HUES64 (cell line): ENCODE results near the gene GRID1.

Source experiments
- H3K27ac ChIP-seq: 2 replicates; pipeline ENCODE4 v1.7.0; 2013; ENCODE audit warnings: low read depth, low read length, inconsistent platforms
- H3K27me3 ChIP-seq: 2 replicates; pipeline ENCODE4 v1.6.1; 2013; ENCODE audit warnings: mild to moderate bottlenecking, low read length; ENCODE audit not compliant: insufficient read depth
- H3K36me3 ChIP-seq: 2 replicates; pipeline ENCODE4 v1.6.1; 2013; ENCODE audit warnings: mild to moderate bottlenecking, low read length; ENCODE audit not compliant: insufficient read depth
- H3K4me1 ChIP-seq: 2 replicates; pipeline ENCODE4 v1.6.1; 2013; ENCODE audit warnings: mild to moderate bottlenecking, low read length, moderate library complexity; ENCODE audit not compliant: insufficient read depth
- H3K4me3 ChIP-seq: 2 replicates; pipeline ENCODE4 v1.5.1; 2013; ENCODE audit warnings: mild to moderate bottlenecking, low read length, moderate library complexity
- H3K9ac ChIP-seq: 2 replicates; pipeline ENCODE4 v1.6.1; 2013; ENCODE audit warnings: mild to moderate bottlenecking, low read depth, low read length
- H3K9me3 ChIP-seq: 2 replicates; pipeline ENCODE4 v1.6.1; 2013; ENCODE audit warnings: low read depth, low read length; ENCODE audit not compliant: insufficient read depth
- WGBS: fragments of 150-250, 120-280 bp; methylation state at CpG from one replicate; pipeline ENCODE4 v1.1.7; 2013; ENCODE audit warnings: missing lambda C conversion rate; 5-methylcytosine and 5-hydroxymethylcytosine counted together

The GRID1 gene

DNA sequence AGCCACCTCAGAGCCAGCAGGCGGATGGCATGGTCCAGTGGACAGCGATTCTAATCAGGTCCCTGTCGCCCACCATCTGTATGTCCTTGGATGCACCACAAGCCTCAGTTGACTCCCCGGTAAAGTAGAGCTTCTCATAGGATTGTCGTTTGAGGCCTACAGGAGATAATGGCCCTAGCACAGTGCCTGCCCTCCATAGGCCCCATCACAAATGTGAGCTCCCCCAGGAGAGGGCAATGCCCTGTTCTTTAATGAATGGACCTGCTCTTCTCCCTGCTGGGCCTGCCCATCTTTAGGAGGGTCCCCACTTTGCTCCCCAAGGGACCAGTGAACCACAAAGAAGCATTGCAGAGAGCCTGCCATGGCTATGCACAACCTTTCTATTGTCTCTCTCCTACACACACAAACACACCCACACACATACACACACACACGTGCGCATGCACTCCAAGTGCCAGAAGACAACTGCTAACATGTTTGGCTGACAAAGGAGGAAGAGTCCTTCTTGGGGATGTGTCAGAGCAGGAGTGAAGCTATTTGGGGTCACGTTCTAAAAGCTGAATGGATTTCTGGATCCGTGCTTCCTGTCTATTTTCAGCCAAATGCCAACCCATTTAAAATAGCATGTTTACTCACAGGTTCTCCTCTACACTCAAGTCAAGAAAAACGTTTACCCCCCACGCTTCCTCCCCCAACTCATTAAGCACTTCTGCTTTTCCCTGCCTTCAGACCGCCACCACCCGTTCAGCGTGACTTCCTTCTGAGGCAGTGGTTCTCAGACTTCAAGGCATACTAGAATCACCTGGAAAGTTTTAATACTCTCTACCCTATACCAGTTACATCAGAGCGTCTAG, 196.1 kb downstream of the GRID1 start:
- Histone ChIP-seq H3K36me3 (no peaks in the 10 kb centered on the region), H3K27ac (no peak overlapping the region), H3K9ac (no peak overlapping the region), H3K4me3 (no peak overlapping the region), H3K9me3 (no peaks in the 10 kb centered on the region), H3K27me3 (no peaks in the 10 kb centered on the region), H3K4me1 (no peaks in the 10 kb centered on the region)
- WGBS = 91% methylated on average over 15 of the region's 15 CpGs

DNA sequence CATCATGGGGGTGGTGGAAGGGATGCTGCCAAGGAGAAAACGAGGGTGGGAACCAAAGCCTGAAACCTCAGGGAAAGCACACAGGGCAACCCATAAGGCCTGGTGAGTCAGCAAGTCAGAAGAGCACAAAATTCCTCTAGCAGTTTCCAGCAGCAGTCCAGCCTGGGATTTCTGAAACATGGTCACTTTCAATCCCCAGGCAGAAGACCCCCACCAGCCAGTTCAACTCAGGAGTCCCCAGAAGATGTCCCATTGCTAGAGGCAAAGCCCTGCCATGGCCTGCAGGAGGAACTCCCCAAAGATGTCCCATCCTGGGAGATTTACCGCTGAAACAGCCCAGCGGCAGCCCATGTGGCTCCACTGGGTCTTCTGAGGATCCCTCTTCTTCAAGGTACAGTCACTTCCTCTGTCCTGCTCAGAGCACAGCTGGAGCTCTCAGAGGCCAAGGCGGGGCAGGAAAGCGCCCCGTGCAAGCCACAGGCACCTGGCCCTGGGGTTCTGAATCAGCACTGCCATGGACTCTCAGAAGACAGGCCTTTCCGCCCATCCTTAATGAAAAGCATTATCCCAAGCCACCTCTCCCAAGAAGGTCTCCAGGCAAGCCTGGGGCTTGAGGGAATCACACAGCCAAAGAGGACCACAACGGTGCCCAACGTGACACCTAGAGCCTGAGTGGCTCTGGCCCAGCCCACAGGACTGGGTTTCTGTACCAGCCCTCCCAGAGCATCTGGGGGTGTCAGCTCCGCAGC, 196.9 kb downstream of the GRID1 start:
- H3K27ac ChIP-seq = no peak overlapping the region
- H3K4me1 ChIP-seq = no peaks in the 10 kb centered on the region
- no peak overlapping the region for H3K9ac ChIP-seq
- no peak overlapping the region for H3K4me3 ChIP-seq
- no peaks in the 10 kb centered on the region for H3K9me3 ChIP-seq
- no peaks in the 10 kb centered on the region for H3K27me3 ChIP-seq
- 92% methylated on average over 10 of the region's 10 CpGs for WGBS
- no peaks in the 10 kb centered on the region for H3K36me3 ChIP-seq

DNA sequence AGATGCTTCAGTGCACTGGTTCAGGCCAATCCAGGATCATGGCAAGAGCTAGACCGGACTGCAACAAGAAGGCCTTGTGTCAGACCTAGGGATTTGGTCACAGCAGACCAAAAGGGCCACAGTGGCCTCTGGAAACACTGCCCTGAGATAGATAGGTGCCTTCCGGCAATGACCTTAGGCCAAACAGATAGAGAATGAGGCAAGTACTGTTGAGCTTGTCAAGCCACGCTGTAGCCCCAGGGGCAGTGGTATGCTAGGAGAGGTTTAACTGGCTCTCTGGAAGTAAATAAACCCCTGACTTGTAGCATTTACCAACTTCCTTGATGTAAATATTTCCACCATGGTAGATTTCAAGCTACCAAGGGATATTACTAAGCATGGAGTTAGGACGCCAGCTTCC, 197.5 kb downstream of the GRID1 start:
- WGBS = 88% methylated on average over 4 of the region's 4 CpGs
- H3K9me3 ChIP-seq = no peaks in the 10 kb centered on the region
- no peaks in the 10 kb centered on the region for H3K4me1 ChIP-seq
- H3K27me3 ChIP-seq = no peaks in the 10 kb centered on the region
- no peak overlapping the region for H3K4me3 ChIP-seq
- no peak overlapping the region for H3K27ac ChIP-seq
- H3K9ac ChIP-seq = no peak overlapping the region
- H3K36me3 ChIP-seq = no peaks in the 10 kb centered on the region

DNA sequence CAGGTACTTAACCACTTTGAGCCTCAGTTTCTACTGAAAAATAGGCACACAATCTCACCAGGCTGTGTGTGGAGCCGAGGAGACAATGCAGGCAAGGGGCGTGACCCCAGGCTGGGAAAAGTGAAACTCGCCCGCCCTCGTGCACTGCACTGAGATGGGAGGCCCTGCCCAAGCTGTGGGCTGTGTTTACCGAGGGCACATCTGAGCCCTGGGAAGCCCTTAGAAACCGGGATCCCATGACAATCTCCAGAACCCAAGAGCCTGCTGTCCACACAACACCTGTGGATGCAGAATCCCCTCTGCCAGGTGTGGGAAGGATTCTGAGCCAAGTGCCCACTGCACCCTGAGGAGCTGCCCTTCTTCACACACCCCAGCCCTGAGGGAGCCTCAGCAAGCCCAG, 198.3 kb downstream of the GRID1 start:
- Histone ChIP-seq H3K27me3 (no peaks in the 10 kb centered on the region), H3K27ac (no peak overlapping the region), H3K36me3 (no peaks in the 10 kb centered on the region), H3K4me1 (no peaks in the 10 kb centered on the region), H3K9me3 (no peaks in the 10 kb centered on the region), H3K4me3 (no peak overlapping the region), H3K9ac (no peak overlapping the region)
- 87% methylated on average over 7 of the region's 7 CpGs for WGBS

DNA sequence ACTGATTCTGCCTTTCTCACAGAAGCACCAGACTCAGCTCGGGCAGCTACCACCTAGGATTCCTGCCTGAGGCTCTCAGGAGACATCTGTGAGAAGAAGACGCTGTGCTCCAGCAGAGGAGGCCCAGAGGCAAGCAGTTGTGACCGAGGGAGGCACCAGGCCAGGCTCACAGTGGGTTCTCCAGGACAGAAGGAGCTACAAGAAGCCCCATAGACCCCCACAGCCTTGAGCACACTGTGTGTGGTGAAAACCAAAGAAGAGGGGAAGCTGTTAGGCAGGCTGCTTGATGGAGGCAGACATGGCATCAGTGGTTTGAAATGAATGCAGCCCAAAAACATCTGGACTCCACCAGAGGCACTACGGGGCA, 198.8 kb downstream of the GRID1 start:
- 94% methylated on average over 4 of the region's 4 CpGs for WGBS
- Histone ChIP-seq H3K27me3 (no peaks in the 10 kb centered on the region), H3K9me3 (no peaks in the 10 kb centered on the region), H3K4me1 (no peaks in the 10 kb centered on the region), H3K4me3 (no peak overlapping the region), H3K27ac (no peak overlapping the region), H3K36me3 (no peaks in the 10 kb centered on the region), H3K9ac (no peak overlapping the region)

DNA sequence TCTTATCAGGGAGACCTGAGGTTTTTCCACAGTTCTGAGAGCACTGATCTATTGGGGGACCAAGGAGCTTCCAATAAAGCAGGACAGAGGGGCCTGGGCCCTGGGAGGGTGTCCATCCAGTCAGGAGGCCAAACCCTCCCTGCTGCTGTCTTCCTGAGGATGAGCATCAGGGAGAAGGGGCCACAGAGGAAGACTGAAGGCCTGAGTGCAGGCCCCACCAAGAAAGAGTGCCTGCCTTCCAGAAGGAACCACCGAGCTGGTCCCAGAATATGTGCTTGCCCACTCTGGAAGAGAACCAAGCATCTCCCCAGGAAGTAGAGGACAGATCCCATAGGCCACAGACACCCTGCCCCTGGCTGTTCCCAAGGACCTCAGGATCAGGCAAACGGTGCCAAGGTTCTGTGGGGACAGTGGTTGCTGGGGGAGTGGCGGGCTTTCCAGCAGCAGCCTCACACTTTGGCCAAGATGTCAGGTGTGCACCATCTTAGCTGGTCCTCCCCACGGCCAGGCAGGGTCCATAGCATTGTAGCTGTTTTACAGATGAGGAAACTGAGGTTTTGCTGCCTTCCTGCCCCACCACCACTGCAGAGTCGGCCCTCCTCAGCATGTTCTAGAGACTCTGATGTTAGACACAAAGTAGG, 199.4 kb downstream of the GRID1 start:
- no peaks in the 10 kb centered on the region for H3K9me3 ChIP-seq
- H3K27ac ChIP-seq = no peak overlapping the region
- WGBS = 95% methylated on average over 5 of the region's 5 CpGs
- H3K4me3 ChIP-seq = no peak overlapping the region
- no peaks in the 10 kb centered on the region for H3K27me3 ChIP-seq
- no peaks in the 10 kb centered on the region for H3K36me3 ChIP-seq
- H3K9ac ChIP-seq = no peak overlapping the region
- H3K4me1 ChIP-seq = no peaks in the 10 kb centered on the region

DNA sequence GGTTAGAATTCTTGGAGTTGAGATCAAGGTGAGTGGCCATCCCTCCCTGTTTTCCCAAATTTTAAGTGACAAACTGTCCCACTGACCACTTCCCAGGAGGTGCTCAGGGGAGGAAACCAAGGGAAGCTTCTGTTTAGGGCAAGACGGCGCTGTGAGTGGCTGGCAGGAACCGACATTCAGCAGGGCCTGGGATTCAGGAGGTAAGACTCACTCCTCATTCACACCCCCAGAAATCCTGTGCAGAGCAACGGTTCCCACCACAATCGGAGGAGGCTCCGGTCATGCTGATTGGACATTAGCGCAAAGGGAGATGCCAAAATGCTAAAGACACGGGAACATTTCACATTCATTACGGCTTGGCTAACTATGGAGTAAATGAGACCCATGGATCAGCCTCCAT, 200.9 kb downstream of the GRID1 start:
- no peak overlapping the region for H3K27ac ChIP-seq
- 95% methylated on average over 9 of the region's 9 CpGs for WGBS
- H3K27me3 ChIP-seq = no peaks in the 10 kb centered on the region
- no peaks in the 10 kb centered on the region for H3K4me1 ChIP-seq
- no peak overlapping the region for H3K9ac ChIP-seq
- H3K4me3 ChIP-seq = no peak overlapping the region
- no peaks in the 10 kb centered on the region for H3K36me3 ChIP-seq
- no peaks in the 10 kb centered on the region for H3K9me3 ChIP-seq

DNA sequence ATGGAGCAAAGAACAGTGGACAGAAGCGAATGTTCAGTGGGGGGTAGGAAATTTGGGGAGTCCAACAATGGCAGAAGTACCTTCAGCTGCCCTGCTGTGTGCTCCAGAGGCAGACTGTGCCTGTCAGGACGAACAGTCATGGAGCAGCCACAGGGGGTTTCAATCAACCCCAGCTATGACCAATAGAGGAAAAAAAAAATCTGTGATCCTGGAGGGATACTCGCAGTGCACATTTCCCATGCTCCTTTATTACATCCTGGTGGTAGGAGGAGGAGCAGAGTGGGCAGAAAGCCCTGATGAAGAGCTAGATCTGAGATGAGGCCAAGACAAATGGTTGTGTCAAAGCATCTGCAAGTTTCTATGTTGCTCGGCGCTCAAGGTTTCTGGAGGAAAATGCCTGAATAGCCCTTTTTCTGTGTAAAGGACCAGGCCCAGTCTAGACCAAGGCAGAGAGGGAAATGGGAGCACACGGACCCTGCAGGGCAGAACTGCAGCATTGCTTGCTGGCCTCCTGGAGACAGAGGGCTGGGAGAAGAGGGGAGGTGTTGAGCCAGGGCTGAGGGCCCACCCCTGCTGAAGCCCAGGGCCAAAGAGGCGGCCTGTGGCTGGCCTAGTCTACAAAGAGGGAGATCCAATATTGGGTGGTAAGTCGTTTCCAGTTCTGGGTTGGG, 201.5 kb downstream of the GRID1 start:
- no peaks in the 10 kb centered on the region for H3K27me3 ChIP-seq
- WGBS = 90% methylated on average over 8 of the region's 8 CpGs

DNA sequence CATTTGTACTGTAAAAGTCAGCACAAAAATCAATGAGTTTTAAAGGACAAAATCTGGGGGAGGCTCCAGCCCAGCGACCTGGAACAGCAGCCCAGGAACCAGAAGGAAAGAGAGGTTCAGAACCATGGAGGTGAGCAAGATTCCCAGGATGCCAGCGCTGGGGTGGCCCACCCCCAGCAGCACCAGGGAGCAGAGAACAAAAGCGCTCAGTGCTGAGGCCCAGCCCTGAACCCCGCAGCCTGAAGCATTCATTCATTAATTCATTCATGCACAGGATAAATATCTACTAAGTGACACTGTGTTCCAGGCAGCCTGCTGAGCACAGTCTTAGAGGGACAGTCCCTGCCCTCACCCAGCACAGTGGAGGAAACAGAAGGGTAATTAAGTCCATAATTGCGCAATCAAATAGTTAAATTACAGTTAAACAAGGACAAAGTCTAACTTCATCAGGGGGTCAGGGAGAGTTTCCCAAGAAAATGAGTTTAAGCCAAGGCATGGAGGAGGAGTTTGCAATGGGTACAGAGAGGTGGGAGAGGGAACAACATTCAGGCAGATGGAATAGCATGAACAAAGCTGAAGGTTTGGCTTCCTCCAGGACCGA, 202.3 kb downstream of the GRID1 start:
- Histone ChIP-seq H3K27me3 (no peaks in the 10 kb centered on the region), H3K36me3 (no peaks in the 10 kb centered on the region), H3K9me3 (no peaks in the 10 kb centered on the region), H3K4me3 (no peak overlapping the region), H3K27ac (no peak overlapping the region), H3K4me1 (no peaks in the 10 kb centered on the region), H3K9ac (no peak overlapping the region)
- WGBS = 95% methylated on average over 6 of the region's 6 CpGs

More for the DNA sequence above, 201.5 kb downstream of the GRID1 start:
- Histone ChIP-seq H3K9ac (no peak overlapping the region), H3K27ac (no peak overlapping the region), H3K4me3 (no peak overlapping the region), H3K36me3 (no peaks in the 10 kb centered on the region), H3K9me3 (no peaks in the 10 kb centered on the region), H3K4me1 (no peaks in the 10 kb centered on the region)

DNA sequence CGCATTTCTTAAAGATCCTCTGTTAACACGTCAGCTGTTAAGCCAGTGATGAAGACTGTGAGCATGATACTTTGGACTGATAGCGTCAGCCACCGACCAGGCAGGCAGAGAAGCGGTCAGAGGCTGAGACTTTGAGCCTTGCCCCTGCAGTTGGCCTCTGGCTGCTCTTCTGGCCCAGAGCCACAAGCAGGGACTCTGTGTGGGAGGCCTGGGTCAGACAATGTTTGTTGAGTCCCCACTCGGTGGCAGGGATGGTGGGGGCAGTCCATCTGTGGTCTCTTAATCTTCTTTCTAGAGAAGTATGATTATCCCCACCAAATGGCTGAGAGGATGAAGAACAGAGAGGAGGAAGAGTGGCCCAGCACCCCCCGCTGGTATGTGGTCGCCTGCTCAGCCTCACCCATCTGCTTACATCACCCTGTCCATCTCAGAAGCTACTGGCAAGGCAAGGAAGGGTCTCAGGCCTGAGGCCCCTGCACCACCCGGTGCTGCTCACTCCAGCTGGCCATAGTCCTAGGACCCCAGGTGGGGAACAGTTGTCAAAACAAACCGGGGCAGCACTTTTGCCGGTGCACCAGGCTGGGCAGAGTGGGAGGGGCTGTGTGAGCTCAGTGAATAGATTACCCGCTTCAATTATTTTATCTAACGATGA, 202.9 kb downstream of the GRID1 start:
- no peaks in the 10 kb centered on the region for H3K9me3 ChIP-seq
- no peaks in the 10 kb centered on the region for H3K27me3 ChIP-seq
- no peak overlapping the region for H3K9ac ChIP-seq
- H3K4me3 ChIP-seq = no peak overlapping the region
- H3K36me3 ChIP-seq = no peaks in the 10 kb centered on the region
- 89% methylated on average over 13 of the region's 13 CpGs for WGBS
- H3K4me1 ChIP-seq = no peaks in the 10 kb centered on the region
- no peak overlapping the region for H3K27ac ChIP-seq
